CD4-positive, alpha-beta T cell treated with Interleukin-17A for 4 hours (primary cell): ENCODE measurements around the gene RSPH3.
"Not testable (repeated sequence)": the region's sequence is repeated elsewhere in the genome, so short reads cannot be mapped to it uniquely, and the experiment has no call there.

Experiments used
- DNase-seq: peaks from one replicate; pipeline ENCODE4 v3.0.0-alpha.2; 2020; ENCODE audit warnings: mixed read lengths

Gene RSPH3

DNA sequence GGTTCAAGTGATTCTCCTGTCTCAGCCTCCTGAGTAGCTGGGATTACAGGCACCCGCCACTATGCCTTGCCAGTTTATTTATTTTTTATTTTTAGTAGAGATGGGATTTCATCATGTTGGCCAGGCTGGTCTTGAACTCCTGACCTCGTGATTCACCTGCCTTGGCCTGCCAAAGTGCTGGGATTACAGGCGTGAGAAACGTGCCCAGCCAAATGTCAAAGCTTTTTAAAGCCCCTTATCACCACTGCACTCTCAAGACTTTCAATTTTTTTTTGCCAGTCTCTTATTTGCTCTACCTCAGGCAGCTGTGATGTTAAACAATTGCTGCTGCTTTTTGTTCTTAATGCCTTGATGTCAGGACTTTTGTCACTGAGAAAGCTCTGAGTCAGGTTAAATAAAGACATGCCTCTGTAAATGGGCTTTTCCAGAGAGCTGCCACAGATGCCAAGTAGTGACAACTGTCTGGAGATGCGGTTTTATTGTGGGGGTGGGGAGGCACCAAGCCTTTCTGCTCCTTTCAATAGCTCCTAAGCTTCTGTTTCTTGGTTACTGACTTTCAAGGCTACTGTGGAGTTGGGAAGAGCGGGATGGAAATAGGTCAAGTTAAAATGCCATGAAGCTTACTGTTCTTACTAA is 29.2 kb downstream of the RSPH3 start:
- DNase-seq, result no peak

DNA sequence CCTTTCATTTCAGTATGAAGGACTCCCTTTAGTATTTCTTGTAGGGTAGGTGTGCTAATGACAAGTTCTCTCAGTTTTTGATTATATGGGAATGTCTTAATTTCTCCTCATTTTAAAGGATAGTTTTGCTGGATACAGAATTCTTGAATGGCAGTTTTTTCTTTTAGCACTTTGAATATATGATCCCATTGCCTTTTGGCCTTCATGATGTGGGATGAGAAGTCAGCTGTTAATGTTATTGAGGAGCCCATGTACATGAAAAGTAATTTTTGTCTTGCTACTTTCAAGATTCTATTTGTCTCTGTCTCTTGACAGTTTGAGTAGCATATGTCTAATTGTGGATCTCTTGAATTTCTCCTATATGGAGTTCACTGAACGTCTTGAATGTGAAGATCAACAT is 30.9 kb downstream of the RSPH3 start:
- DNase-seq, result no peak

DNA sequence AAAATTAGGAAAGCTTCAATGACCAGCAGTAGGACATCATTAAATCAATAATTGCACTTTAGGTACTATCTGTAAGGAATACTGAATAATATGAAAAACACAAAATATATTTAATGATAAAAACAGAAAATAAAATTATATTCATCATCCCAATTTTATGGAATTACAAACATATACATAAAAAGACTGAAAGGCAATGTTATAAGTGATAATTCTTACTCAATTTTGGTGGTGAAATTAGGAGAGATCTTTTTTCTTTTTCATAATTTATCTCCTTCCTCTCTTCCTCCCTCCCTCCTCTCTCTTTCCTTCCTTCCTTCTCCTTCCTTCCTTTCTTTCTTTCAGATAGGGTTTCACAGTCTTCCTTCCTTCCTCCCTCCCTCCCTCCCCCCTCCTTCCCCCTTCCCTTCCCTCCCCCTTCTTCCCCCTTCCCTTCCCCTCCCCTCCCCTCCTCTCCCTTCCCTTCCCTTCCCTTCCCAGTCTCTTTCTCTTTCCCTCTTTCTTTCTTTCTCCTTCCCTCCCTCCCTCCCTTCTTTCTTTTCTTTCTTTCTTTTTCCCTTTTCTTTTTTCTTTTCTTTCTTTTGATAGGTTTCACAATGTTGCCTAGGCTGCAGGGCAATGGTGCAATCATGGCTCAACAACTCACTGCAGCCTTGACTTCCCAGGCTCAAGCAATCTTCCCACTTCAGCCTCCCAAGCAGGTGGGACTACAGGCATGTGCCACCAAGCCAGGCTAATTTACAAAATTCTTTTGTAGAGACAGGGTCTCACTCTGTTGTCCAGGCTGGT is 36.8 kb downstream of the RSPH3 start:
- no peak for DNase-seq

DNA sequence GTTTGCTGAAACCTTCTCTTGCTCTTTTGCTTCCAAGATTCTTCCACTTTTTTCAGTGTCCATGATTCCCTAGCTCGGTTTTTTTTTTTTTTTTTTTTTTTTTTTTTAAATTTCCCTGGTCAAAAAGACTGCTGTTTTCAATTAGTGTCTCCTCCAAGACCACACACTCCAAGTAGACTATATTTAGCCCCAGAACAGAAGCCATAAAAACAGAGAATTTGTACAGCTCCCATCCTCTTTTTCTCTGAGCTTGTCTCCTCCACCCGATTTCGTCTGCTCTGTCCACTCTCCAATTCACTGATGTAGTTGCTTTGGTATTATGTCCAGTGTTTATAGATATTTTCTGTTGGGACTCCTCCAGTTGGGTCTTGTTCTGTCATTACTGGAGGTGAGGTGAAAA is 37.6 kb downstream of the RSPH3 start:
- DNase-seq, result no peak

DNA sequence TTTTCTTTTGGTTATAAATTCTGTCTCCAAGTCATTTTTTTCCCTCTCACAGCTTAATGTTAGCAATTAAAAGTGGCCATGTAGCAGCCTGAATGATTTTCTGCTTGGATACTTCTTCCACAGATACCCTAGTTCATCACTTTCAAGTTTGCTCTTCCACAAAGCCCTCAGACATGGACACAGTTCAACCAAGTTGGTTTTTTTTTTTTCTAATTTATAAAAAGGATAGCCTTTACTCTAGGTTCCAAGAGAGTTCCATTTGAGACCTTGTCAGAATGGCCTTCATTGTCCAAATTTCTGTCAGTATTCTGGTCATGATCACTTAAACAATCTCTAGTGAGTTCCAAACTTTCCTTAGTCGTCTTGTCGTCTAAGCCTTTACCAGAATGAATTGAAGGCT is 40.0 kb downstream of the RSPH3 start:
- no peak for DNase-seq

DNA sequence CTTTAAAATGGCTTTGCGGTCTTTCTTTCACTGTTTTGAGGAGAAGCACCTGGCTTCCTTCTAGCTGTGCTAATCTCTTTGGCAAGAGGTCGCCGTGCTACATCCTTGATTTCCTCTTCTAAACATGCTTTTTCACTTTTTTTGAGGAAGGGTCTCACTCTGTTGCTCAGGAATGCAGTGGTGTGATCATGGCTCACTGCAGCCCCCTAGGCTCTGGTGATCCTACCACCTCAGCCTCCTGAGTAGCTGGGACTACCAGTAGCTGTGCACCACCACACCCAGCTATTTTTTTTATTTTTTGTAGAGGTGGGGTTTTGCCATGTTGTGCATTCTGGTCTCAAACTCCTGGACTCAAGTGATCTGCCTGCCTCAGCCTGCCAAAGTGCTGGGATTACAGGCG is 40.5 kb downstream of the RSPH3 start:
- DNase-seq, result no peak

DNA sequence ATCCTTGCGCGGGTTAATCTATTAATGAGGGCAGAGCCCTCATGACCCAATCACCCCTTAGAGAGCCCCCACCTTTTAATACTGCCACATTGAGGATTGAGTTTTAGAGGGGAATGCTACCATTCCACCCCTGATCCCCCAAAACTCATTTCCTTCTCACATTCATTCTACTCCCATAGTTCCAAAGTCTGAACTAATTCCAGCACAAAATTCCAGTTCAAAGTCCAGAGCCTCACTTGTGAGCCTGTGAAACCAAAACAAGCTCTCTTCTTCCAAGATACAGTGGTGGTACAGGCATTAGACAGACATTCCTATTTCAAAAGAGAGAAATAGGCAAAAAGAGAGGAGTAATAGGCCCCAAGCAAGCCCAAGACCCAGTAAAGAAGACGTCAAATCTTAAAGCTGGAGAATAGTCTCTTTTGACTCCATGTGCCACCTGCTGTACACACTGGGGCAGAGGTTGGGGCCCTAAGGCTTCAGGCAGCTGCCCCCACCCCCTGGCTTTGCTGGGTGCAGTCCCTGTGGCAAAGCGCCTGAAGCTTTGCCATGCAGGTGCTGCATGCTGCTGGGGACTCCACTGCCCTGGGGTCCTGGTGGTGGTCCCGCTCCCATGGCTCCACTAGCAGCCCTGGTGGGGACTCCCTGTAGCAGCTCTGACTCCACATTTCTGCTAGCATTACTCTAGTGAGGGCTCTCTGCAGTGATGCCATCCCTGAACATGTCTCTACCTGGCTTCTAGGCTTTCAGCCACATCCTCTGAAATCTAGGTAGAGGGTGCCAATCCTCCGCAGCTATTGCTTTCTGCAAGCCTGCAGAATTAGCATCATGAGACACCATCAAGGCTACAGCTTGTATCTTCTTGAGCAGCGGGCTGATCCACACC is 41.3 kb downstream of the RSPH3 start:
- peak; percentile 38 for DNase-seq

DNA sequence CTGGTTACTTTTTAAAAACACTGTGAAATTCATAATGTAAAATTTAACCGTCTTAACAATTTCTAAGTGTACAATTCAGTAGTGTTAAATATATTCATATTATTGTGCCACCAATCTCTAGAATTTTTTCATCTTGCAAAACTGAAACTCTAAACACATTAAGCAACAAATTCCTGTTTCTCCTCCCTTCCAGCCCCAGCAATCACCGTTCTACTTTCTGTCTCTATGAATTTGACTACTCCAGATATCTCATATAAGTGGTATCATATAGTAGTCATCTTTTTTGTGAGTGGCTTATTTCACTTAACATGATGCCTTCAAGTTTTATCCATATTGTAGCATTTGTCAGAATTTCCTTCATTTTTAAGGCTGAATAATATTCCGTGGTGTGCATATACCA is 44.7 kb downstream of the RSPH3 start:
- peak; percentile 8 for DNase-seq

DNA sequence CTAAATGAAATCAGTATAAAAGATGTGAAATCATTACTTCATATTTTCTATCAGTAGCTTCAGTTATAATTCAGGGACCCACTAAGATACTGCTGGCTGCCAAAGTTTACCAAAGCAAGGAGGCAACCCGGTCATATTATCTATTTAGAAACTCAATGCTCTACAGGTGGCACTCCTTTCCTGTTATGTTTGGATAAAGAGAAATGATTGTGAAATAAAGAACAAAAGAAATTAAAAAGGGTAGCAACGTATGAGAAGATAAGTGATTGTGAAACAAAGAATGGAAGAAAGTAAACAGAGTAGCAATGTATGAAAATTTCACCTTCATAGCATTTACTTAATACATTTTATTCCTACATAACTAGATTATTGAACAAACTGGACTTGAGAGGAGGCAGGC is 45.2 kb downstream of the RSPH3 start:
- no peak for DNase-seq

DNA sequence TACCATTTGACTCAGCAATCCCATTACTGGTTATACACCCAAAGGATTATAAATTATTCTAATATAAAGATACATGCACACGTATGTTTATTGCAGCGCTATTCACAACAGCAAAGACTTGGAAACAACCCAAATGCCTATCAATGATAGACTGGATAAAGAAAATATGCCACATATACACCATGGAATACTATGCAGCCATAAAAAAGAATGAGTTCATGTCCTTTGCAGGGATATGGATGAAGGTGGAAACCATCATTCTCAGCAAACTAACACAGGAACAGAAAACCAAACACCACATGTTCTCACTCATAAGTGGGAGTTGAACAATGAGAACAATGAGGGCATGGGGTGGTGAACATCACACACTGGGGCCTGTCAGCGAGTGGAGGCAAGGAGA is 48.0 kb downstream of the RSPH3 start:
- DNase-seq, result not testable (repeated sequence)

DNA sequence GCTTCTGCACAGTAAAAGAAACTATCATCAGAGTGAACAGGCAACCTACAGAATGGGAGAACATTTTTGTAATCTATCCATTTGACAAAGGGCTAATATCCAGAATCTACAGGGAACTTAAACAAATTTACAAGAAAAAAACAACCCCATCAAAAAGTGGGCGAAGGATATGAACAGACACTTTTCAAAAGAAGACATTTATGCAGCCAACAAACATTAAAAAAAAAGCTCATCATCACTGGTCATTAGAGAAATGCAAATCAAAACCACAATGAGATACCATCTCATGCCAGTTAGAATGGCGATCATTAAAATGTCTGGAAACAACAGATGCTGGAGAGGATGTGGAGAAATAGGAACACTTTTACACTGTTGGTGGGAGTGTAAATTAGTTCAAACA is 48.4 kb downstream of the RSPH3 start:
- not testable (repeated sequence) for DNase-seq

DNA sequence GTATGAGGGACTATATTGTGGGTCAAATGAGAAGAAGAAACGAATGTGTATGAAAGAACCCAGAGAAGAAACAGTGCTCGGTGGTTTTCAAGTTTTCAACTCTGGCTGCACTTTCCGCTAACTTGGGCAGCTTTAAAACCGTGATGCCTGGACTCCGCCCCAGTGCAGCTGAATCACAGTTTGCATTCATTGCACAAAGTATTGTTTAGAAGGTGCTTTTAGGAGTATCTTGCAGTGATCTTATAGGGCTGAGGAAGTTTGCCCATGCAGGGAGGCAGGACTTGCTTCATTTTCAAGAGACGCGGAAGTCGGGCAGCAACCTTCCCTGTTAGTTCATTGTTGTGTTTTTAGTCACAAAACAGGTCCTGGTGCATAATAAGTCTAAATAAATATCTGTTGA is 52.7 kb downstream of the RSPH3 start:
- DNase-seq, result no peak

DNA sequence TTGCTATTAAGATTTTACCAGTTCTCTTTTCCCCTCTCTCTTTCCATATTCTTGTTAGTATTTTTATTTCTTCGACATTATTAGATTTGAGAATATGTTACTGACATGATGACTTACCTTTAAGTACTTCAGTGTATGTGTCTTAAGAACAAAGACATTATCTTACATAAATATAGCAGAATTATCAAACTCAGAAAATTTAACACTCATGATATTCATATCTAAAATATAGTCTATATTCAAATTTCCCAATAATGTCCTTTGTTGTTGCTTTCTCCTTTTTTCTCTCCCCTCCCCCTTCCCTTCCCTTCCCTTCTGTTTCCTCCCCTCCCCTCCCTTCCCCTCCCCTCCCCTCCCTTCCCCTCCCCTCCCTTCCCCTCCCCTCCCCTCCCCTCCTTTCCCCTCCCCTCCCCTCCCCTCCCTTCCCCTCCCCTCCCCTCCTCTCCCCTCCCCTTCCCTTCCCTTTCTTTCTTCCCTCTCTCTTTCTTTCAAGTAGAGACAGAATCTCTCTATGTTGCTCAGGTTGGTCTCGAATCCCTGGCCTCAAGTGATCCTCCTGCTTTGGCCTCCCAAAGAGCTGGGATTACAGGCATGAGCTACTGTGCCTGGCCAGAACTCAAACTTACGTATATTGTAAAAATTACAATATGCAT is 56.5 kb downstream of the RSPH3 start:
- no peak for DNase-seq

DNA sequence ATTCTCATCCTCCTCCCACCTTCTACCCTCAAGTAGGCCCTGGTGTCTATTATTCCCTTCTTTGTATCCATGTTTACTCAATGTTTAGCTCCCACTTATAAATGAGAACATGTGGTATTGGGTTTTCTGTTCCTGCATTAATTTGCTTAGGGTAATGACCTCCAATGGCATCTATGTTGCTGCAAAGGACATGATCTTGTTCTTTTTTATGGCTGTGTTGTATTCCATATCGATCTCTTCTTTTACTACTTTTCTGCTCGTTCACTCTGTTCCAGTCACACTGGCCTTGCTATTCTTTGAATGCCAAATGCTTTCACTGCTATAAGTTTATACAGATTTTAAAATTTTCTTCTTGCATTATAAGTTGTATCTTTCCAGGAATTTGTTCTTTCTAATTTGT is 57.7 kb downstream of the RSPH3 start:
- no peak for DNase-seq

DNA sequence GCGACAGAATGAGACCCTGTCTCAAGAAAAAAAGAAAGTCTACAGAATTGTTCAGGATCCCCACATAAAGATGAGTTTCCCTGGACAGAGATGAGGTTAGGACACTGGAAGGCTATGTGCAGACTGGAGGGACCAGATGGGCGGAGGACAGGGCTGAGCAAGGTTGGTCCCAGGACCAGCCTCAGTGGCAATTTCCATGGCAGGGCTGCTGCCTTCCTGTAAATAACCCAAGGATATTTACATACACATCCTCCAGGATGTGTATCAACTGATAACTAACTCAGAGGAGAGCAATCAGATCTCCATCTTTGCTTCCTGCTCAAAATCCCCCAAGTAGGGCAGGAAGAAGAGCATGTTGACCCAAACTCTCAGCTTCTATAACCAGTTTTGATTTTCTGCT is 58.8 kb downstream of the RSPH3 start:
- DNase-seq, result no peak

DNA sequence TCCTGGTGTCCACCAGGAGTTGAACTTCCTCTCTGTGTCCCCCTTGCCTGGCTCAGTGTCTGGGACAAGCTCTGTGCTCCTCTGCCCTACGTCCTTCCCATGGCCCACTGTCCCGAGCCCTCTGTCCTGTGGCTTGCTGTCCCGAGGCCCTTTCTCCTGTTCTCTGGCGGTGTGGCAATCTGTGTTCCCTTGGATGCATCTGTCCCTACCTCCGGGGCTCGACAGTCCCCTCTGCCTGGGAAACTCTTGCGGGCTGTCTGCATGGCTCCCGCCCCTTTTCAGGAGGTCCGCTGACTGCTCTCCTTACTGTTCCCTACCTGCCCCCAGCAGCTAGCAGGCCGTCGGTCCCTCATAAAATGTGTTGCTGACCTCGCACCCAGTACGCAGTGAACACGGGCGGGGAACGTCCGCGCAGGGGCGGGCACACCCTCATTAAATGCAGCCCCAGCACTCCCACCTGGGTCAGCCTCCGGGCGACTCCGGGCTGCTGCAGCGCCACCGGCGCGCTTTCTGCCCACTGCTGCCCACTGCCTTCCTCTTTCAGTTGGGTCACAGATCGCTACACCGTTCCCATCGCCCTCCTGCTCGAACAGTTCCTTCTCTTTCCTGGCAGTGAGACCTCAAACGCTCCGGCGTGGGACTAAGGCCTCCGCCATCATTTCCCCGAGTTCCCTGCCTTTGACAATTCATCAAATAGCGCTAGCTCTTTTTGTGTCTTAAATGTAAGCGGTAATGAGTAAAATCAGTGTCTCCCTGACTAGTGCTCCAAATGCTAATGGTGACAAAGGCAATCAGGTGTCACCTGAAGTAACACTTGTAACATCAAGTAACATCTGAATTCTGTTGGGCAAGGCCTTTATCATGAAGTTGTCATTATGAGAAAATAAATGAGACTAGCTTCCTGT is 60.5 kb downstream of the RSPH3 start:
- DNase-seq, result peak; percentile 14

DNA sequence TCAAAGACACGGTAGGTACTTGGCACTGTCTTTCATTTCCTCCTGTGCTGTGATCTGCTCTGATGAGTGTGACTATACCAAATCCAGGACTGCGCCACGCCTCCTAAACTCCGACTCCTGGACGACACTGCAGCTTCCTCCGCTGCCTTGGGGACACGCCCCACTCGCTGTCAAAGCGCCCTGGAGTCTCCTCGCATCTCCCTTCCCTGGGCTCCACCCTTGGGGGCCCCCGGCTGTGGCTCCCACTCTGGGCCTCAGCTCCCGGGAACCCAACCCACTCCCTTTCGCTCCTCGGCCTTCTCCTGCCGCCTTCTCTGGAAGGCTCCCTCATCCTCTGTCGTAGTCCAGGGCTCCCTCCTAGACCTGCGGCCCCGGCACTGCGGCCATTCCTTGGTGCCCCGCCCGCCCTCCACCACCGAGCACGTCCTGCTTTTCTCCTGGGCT is 61.2 kb downstream of the RSPH3 start:
- peak; percentile 55 for DNase-seq

DNA sequence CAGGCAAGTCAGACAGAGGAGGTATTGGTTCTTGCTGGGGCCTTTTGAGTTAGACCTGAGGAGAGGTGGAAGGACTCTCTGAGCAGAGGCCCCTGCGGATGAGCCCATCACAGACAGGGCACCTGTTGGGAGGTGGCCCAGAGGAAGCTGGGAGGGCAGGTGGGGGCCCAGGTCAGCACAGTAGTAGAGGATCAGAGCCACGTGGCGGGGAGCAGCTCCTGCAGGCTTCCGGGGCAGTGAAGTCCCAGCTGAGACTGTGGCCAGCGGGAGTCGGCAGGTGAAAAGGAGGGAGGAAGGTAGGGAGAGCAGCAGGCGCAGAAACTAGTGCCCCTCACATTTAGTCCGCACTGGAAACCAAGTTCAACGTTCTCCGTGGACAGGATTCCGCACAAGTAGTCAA is 61.8 kb downstream of the RSPH3 start:
- no peak for DNase-seq

DNA sequence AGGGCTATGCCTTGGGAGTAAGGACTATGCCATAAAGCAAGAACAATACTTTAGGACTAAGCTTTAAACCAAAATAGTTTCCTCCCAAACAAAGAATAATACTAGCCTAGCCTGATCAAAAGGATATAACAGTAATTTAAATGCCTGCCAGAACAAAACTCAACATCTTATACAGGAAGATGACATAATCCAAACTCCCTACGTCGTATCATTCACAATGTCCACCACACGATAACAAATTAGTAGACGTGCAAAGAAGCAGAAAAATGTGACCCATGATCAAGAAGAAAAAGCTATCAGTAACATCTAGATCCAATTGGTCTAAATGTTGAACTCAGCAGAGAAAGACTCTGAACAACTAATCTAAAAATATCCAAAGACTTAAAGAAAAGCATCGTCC is 65.8 kb downstream of the RSPH3 start:
- DNase-seq, result no peak

DNA sequence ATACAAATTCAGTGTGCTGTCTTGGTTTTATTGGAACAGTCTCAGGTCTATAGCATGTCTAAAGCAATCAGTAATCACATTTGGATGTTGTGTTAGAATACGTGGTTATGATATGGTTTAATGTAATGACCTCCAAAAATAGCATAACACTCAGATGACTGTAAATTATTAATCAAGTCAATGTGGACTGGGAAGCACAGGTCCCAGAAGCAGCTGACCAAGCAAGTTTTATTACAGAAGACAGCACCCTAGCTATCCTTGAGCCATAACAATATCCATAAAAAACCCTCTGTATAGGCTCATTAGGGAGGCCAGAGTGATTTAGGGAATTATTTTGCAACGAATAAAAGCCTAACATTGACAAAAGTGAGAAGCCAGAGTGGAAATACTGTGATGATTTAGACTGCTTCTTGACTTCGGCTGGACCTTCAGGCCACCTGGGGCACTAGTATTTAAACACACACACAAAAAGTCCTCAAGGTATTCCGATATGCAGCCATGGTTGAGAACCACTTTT is 66.9 kb downstream of the RSPH3 start:
- no peak for DNase-seq

DNA sequence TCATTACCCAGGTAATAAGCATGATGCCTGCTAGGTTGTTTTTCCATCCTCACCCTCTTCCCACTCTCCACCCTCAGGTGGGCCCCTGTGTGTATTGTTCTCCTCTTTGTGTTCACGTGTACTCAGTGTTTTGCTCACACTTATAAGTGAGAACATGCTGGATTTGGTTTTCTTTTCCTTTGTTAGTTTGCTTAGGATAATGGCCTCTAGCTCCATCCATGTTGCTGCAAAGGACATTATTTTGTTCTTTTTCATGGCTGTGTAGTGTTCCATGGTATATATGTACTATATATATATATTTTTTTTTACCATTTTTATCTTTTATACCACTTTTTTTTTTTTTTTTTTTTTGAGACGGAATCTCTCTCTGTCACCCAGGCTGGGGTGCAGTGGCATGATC is 71.9 kb downstream of the RSPH3 start:
- no peak for DNase-seq

DNA sequence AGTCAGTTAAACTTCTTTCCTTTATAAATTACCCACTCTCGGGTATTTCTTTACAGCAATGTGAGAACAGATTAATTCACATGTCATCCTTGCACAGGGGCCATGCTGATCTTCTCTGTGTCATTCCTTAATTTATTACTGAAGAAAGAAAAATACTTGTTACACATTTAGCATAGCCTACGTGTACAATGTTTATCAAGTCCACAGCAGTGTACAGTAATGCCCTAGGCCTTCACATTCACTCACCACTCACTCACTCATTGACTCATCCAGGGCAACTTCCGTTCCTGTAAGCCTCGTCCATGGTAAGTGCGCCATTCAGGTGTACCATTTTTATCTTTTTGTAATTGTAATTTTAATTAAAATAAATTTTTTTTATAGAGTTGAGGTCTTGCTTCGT is 73.6 kb downstream of the RSPH3 start:
- no peak for DNase-seq
